H1 (cell line): ENCODE data around the gene GAK. TPM values are rescaled to one million over a fixed set of nuclear protein-coding genes. Genes with fewer than 3 reads are reported as not detected.
A peak's percentile ranks its signal among the peaks of the same experiment; 100 is the strongest.

Source experiments
- CTCF ChIA-PET: fragments of 300-600 bp; sonication (Branson Sonifier 250); formaldehyde crosslinking; loops from one replicate; lab custom pipeline; 2021; ENCODE audit not compliant: partially characterized antibody; lab: Charles Lee
- POLR2A ChIA-PET: fragments of 300-600 bp; sonication (Branson Sonifier 250); formaldehyde crosslinking; loops from one replicate; lab custom pipeline; 2021; ENCODE audit warnings: inconsistent platforms; ENCODE audit not compliant: partially characterized antibody; lab: Charles Lee
- DNase-seq, 2 experiments: peaks; one replicate each; pipeline versions ENCODE4 v3.0.0 to v3.0.0-alpha.2; 2010 to 2022; ENCODE audit warnings: low spot score in 2 of 2, low read depth in 1 of 2, mixed read lengths in 1 of 2
- FAIRE-seq: peaks from 2 replicates; lab custom pipeline; 2011; peaks lifted over from hg19 to GRCh38; lab: Jason Lieb, UNC
- H2AFZ ChIP-seq: 2 replicates; pipeline ENCODE4 v1.8.1; 2012; ENCODE audit warnings: low read length, inconsistent platforms
- H2AK5ac ChIP-seq: 2 replicates; pipeline ENCODE4 v1.6.1; 2013; ENCODE audit warnings: low read depth, low read length
- H2BK120ac ChIP-seq: replicated peaks from 2 replicates; pipeline ENCODE3; 2013; ENCODE audit warnings: low read depth, low read length, inconsistent platforms
- H2BK12ac ChIP-seq: 2 replicates; pipeline ENCODE4 v1.6.1; 2013; ENCODE audit warnings: low read depth, low read length
- H2BK15ac ChIP-seq: 2 replicates; pipeline ENCODE4 v1.6.1; 2013; ENCODE audit warnings: low read length
- H2BK20ac ChIP-seq: 2 replicates; pipeline ENCODE4 v1.6.1; 2013; ENCODE audit warnings: low read length
- H2BK5ac ChIP-seq: 2 replicates; pipeline ENCODE4 v1.6.1; 2013; ENCODE audit warnings: low read depth, low read length
- H3K14ac ChIP-seq: 2 replicates; pipeline ENCODE4 v1.6.1; 2013; ENCODE audit warnings: inconsistent platforms; ENCODE audit not compliant: insufficient read length
- H3K18ac ChIP-seq: 2 replicates; pipeline ENCODE4 v1.6.1; 2013; ENCODE audit warnings: low read length; ENCODE audit errors: extremely low read depth
- H3K23ac ChIP-seq: 2 replicates; pipeline ENCODE4 v1.6.1; 2013; ENCODE audit warnings: inconsistent platforms; ENCODE audit not compliant: insufficient read length
- H3K23me2 ChIP-seq: 2 replicates; pipeline ENCODE4 v1.6.1; 2013; ENCODE audit warnings: low read depth, low read length
- H3K27ac ChIP-seq: 2 replicates; pipeline ENCODE4 v1.6.1; 2011; ENCODE audit warnings: low read depth, low read length, inconsistent platforms
- H3K27me3 ChIP-seq, 4 experiments: replicated peaks in 1 of 4; 1 replicate in 1 of 4; 2 replicates in 3 of 4; pipeline versions ENCODE4 v1.6.1 to v1.8.1; 2011 to 2013; ENCODE audit warnings: low read length in 3 of 4, mild to moderate bottlenecking in 3 of 4, inconsistent platforms in 2 of 4, mixed read lengths in 2 of 4, moderate library complexity in 1 of 4; ENCODE audit not compliant: control insufficient read depth in 3 of 4, insufficient read depth in 3 of 4; ENCODE audit errors: extremely low read depth in 1 of 4
- H3K36me3 ChIP-seq, 4 experiments: 2 replicates each; pipeline versions ENCODE4 v1.6.1 to v1.8.1; 2011 to 2013; ENCODE audit warnings: mild to moderate bottlenecking in 4 of 4, low read length in 3 of 4, moderate library complexity in 2 of 4, control low read depth in 1 of 4, inconsistent platforms in 1 of 4; ENCODE audit not compliant: insufficient read depth in 4 of 4, control insufficient read depth in 2 of 4
- H3K4ac ChIP-seq: replicated peaks from 2 replicates; pipeline ENCODE3; 2013; ENCODE audit warnings: low read length, low read depth, mixed read lengths, inconsistent platforms; ENCODE audit not compliant: insufficient read length
- H3K4me1 ChIP-seq, 4 experiments: replicated peaks in 1 of 4; 1 replicate in 1 of 4; 2 replicates in 3 of 4; pipeline versions ENCODE4 v1.6.1 to v1.8.1; 2011 to 2013; ENCODE audit warnings: low read length in 3 of 4, inconsistent platforms in 2 of 4, mixed read lengths in 1 of 4; ENCODE audit not compliant: insufficient read depth in 4 of 4, control insufficient read depth in 3 of 4
- H3K4me2 ChIP-seq, 2 experiments: 2 replicates each; pipeline versions ENCODE4 v1.6.1 to v1.8.1; 2011 to 2013; ENCODE audit warnings: low read depth in 2 of 2, low read length in 2 of 2, control low read depth in 1 of 2, inconsistent platforms in 1 of 2, mild to moderate bottlenecking in 1 of 2; ENCODE audit not compliant: insufficient read depth in 1 of 2
- H3K4me3 ChIP-seq, 4 experiments: fragments of 200-600, 300-600 bp in 1 of 4; sonication (generic), shearing (Covaris generic), sonication (Bioruptor Twin) in 1 of 4; 2 replicates each; pipeline versions ENCODE4 v1.5.1 to v1.8.1; 2011 to 2016; ENCODE audit warnings: low read length in 4 of 4, low read depth in 3 of 4, control low read depth in 2 of 4, inconsistent platforms in 2 of 4, mild to moderate bottlenecking in 2 of 4, mixed read lengths in 1 of 4, moderate library complexity in 1 of 4; ENCODE audit not compliant: insufficient read depth in 2 of 4; ENCODE audit errors: extremely low read depth in 1 of 4
- H3K56ac ChIP-seq: replicated peaks from 2 replicates; pipeline ENCODE3; 2013; ENCODE audit warnings: low read depth, mild to moderate bottlenecking, mixed read lengths, low read length, inconsistent platforms; ENCODE audit not compliant: insufficient read length
- H3K79me1 ChIP-seq: 2 replicates; pipeline ENCODE4 v1.6.1; 2013; ENCODE audit warnings: low read depth, low read length, control low read depth
- H3K79me2 ChIP-seq, 2 experiments: 2 replicates each; pipeline versions ENCODE4 v1.6.1 to v1.8.1; 2012 to 2013; ENCODE audit warnings: low read length in 2 of 2, mild to moderate bottlenecking in 2 of 2, inconsistent platforms in 1 of 2; ENCODE audit not compliant: insufficient read depth in 2 of 2, control insufficient read depth in 1 of 2
- H3K9ac ChIP-seq, 4 experiments: replicated peaks in 1 of 4; 1 replicate in 1 of 4; 2 replicates in 3 of 4; pipeline versions ENCODE4 v1.6.1 to v1.8.1; 2011 to 2013; ENCODE audit warnings: low read depth in 3 of 4, low read length in 3 of 4, control low read depth in 2 of 4, mild to moderate bottlenecking in 2 of 4, moderate library complexity in 2 of 4, inconsistent platforms in 1 of 4; ENCODE audit errors: extremely low read depth in 1 of 4
- H3K9me3 ChIP-seq, 2 experiments: 2 replicates each; pipeline versions ENCODE4 v1.6.1 to v1.8.1; 2012 to 2013; ENCODE audit warnings: mild to moderate bottlenecking in 2 of 2, moderate library complexity in 2 of 2, control low read depth in 1 of 2, inconsistent platforms in 1 of 2, low read depth in 1 of 2, low read length in 1 of 2, mixed read lengths in 1 of 2; ENCODE audit not compliant: insufficient read depth in 2 of 2
- H4K20me1 ChIP-seq, 2 experiments: replicated peaks in 1 of 2; 2 replicates each; pipeline versions ENCODE3 to v1.8.1; 2011 to 2013; ENCODE audit warnings: inconsistent platforms in 2 of 2, low read length in 2 of 2, mild to moderate bottlenecking in 1 of 2; ENCODE audit not compliant: insufficient read depth in 2 of 2, control insufficient read depth in 1 of 2
- H4K5ac ChIP-seq: 2 replicates; pipeline ENCODE4 v1.6.1; 2013; ENCODE audit warnings: low read length, low read depth, mixed read lengths, inconsistent platforms; ENCODE audit not compliant: insufficient read length
- H4K8ac ChIP-seq: 2 replicates; pipeline ENCODE4 v1.8.0; 2013; ENCODE audit warnings: mild to moderate bottlenecking, moderate library complexity, low read length, inconsistent platforms; ENCODE audit not compliant: insufficient read depth; ENCODE audit errors: extremely low read depth
- H4K91ac ChIP-seq: replicated peaks from 2 replicates; pipeline ENCODE3; 2013; ENCODE audit warnings: low read length, mixed read lengths, inconsistent platforms; ENCODE audit not compliant: insufficient read length
- BRCA1 ChIP-seq: IDR thresholded peaks from 2 replicates; pipeline ENCODE4 v1.6.1; 2012; ENCODE audit warnings: low read depth, low read length, improper control_type of control experiment
- CHD2 ChIP-seq: IDR thresholded peaks from 2 replicates; pipeline ENCODE4 v1.6.1; 2012; ENCODE audit warnings: low read length, improper control_type of control experiment
- CTBP2 ChIP-seq: IDR thresholded peaks from 2 replicates; pipeline ENCODE4 v1.7.0; 2011; ENCODE audit warnings: borderline replicate concordance, mild to moderate bottlenecking, moderate library complexity, mixed read lengths, low read length; ENCODE audit not compliant: insufficient read depth, insufficient read length
- EZH2 ChIP-seq: fragments of 200-600 bp; sonication (generic); IDR thresholded peaks from 2 replicates; pipeline ENCODE4 v1.7.1; 2012; ENCODE audit warnings: low read depth, mild to moderate bottlenecking, moderate library complexity, low read length, inconsistent platforms; ENCODE audit not compliant: severe bottlenecking
- HDAC6 ChIP-seq: IDR thresholded peaks from one replicate; pipeline ENCODE4 v1.7.1; 2012; ENCODE audit warnings: low read depth, mild to moderate bottlenecking, inconsistent platforms, low read length, moderate library complexity
- MAFK ChIP-seq: IDR thresholded peaks from 2 replicates; pipeline ENCODE4 v1.6.1; 2012; ENCODE audit warnings: low read depth, mild to moderate bottlenecking, improper control_type of control experiment, low read length
- PHF8 ChIP-seq: fragments of 200-600 bp; sonication (generic); conservative IDR thresholded peaks from 2 replicates; pipeline ENCODE4 v1.7.1; 2012; ENCODE audit warnings: low read depth, mild to moderate bottlenecking, inconsistent platforms, low read length, moderate library complexity
- RXRA ChIP-seq: IDR thresholded peaks from 2 replicates; pipeline ENCODE4 v1.6.1; 2011; ENCODE audit warnings: low read depth, mild to moderate bottlenecking, low read length, moderate library complexity; ENCODE audit not compliant: insufficient read depth
- SIRT6 ChIP-seq: IDR thresholded peaks from one replicate; pipeline ENCODE4 v1.7.1; 2012; ENCODE audit warnings: low read length, inconsistent platforms
- SP4 ChIP-seq: IDR thresholded peaks from 2 replicates; pipeline ENCODE4 v1.6.1; 2012; ENCODE audit warnings: low read length, inconsistent platforms
- TEAD4 ChIP-seq: IDR thresholded peaks from 2 replicates; pipeline ENCODE4 v1.6.1; 2012; ENCODE audit warnings: low read depth, low read length, inconsistent platforms, mixed read lengths
- WGBS, 2 experiments: shearing (Covaris generic) in 1 of 2; methylation state at CpG; one replicate each; pipeline versions ENCODE4 v1.1.6 to v1.1.7; 2013 to 2015; ENCODE audit warnings: low lambda C conversion rate in 2 of 2, mixed read lengths in 2 of 2, inconsistent platforms in 1 of 2, low coverage in 1 of 2, missing lambda C conversion rate in 1 of 2; ENCODE audit not compliant: insufficient replicate concordance in 2 of 2, insufficient coverage in 1 of 2, insufficient read length in 1 of 2; ENCODE audit errors: extremely low coverage in 1 of 2, missing lambda C conversion rate in 1 of 2; 5-methylcytosine and 5-hydroxymethylcytosine counted together
- polyA plus RNA-seq, 7 experiments: library from polyadenylated mRNA; depleted of rRNA in 3 of 7; stranded (reverse) in 5 of 7; unstranded in 2 of 7; fragments of >200 nt in 5 of 7; fragments of 200-250 nt in 2 of 7; gene quantifications; 1 replicate in 5 of 7; 2 replicates in 1 of 7; 4 replicates in 1 of 7; pipeline versions ENCODE4 v1.2.1 to v1.2.3, GENCODE V29; 2011 to 2013; ENCODE audit warnings: missing spikeins in 2 of 7, mixed read lengths in 2 of 7
- total RNA-seq: library from RNA; stranded (reverse); fragmentation: NEBNext Ultra II Directional; extraction: Animal tissue kit (Norgen Biotek cat#: 25700); gene quantifications from 2 replicates; pipeline ENCODE4 v1.2.1, GENCODE V29; 2021
- TF ChIP-seq, protein P1 (sequence below): IDR thresholded peaks from 2 replicates; pipeline ENCODE4 v1.6.1; 2012; ENCODE audit warnings: low read length, inconsistent platforms

The GAK gene
- total and polyA plus RNA-seq, 2 of the 8 experiments (the other 6 are each of a cell fraction or from before 2014, with no cell fraction given): 31.5 to 70.8 TPM

DNA sequence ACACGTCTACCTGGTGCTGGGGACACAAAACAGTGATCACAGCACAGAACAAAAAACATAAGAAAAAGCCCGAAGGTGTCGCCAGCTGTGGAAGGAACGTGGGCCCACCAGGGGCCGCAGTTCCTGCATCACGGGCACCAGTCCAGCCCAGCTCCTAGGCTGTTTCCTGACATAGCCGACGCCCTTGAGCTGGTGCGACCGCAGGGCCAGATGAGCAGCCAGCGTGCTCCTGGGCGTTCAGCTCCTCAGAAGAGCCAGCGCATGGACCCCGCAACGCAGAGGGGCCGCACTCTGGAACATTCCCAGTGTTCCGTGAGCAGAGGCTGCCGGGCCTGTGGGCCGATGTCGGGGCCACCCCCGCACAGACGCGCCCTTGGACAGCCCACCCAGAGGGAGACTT lies 44.1 kb downstream of the GAK start:
- H3K27ac ChIP-seq: no peak overlapping the region
- no peak overlapping the region for H3K9ac ChIP-seq
- no peak for DNase-seq
- peaks cover 0 to 6% (median 5%) of the 10 kb centered on the region in 4 experiments; a peak in 6 of 8 replicates for H3K36me3 ChIP-seq
- H2BK15ac ChIP-seq: no peak overlapping the region
- peaks cover 0 to 6% of the 10 kb centered on the region in 2 experiments; a peak in 1 of 4 replicates for H3K9me3 ChIP-seq
- H3K23ac ChIP-seq: no peak overlapping the region
- H2AFZ ChIP-seq: no peak overlapping the region
- peaks cover 0 to 19% of the 10 kb centered on the region in 2 experiments for H4K20me1 ChIP-seq
- no peak overlapping the region for H4K5ac ChIP-seq
- H2BK20ac ChIP-seq: no peak overlapping the region
- H3K4me3 ChIP-seq: no peak overlapping the region
- FAIRE-seq: no peak
- H2BK5ac ChIP-seq: 0 out of 2 replicates have a peak overlapping the region, but pooled peaks have one; percentile 36
- no peak overlapping the region for H3K4ac ChIP-seq
- no peak overlapping the region for H3K56ac ChIP-seq
- no peak overlapping the region for H4K8ac ChIP-seq
- H3K4me2 ChIP-seq: no peak overlapping the region
- WGBS, 2 experiments: 91% methylated on average over 22 of the region's 23 CpGs; no CpG with 5 or more reads in 1 of the 2 experiments
- ChIA-PET CTCF (interaction anchor here (0.9 to 1.5 kb wide), 3 partner anchors 9 to 26 kb away, joined by 3 to 4 read pairs (median 3); no protein-coding TSS in a partner anchor), POLR2A (no interaction called here)
- no peaks in the 10 kb centered on the region for H3K27me3 ChIP-seq
- no peaks in the 10 kb centered on the region; the same call in 1 of the 2 replicates for H3K79me1 ChIP-seq
- no peak overlapping the region for H2BK12ac ChIP-seq
- no peak overlapping the region for H3K18ac ChIP-seq
- no peak overlapping the region for H4K91ac ChIP-seq
- H2AK5ac ChIP-seq: no peak overlapping the region
- no peaks in the 10 kb centered on the region; the same call in 1 of the 2 replicates for H3K23me2 ChIP-seq
- no peaks in the 10 kb centered on the region for H3K79me2 ChIP-seq
- no peak overlapping the region for H2BK120ac ChIP-seq
- no peak overlapping the region for H3K14ac ChIP-seq
- no peaks in the 10 kb centered on the region for H3K4me1 ChIP-seq
- no peak for TF ChIP-seq EZH2
- TF ChIP-seq RXRA: no peak
- no peak for TF ChIP-seq BRCA1
- no peak for TF ChIP-seq TEAD4
- no peak for TF ChIP-seq CTBP2
- no peak for TF ChIP-seq MAFK
- TF ChIP-seq SIRT6: no peak
- TF ChIP-seq, protein P1, sequence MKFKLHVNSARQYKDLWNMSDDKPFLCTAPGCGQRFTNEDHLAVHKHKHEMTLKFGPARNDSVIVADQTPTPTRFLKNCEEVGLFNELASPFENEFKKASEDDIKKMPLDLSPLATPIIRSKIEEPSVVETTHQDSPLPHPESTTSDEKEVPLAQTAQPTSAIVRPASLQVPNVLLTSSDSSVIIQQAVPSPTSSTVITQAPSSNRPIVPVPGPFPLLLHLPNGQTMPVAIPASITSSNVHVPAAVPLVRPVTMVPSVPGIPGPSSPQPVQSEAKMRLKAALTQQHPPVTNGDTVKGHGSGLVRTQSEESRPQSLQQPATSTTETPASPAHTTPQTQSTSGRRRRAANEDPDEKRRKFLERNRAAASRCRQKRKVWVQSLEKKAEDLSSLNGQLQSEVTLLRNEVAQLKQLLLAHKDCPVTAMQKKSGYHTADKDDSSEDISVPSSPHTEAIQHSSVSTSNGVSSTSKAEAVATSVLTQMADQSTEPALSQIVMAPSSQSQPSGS: no peak
- TF ChIP-seq PHF8: no peak
- TF ChIP-seq HDAC6: no peak
- TF ChIP-seq SP4: no peak
- TF ChIP-seq CHD2: no peak
